GM21786 (cell line): ENCODE data around the gene RAVER2.
A peak's percentile ranks its signal among the peaks of the same experiment; 100 is the strongest.

Source experiments
- ATAC-seq: cut with Tn5 transposase; IDR thresholded peaks from one replicate; pipeline ENCODE4 v1.9.1; 2021; ENCODE audit not compliant: unreplicated experiment

Gene RAVER2

DNA sequence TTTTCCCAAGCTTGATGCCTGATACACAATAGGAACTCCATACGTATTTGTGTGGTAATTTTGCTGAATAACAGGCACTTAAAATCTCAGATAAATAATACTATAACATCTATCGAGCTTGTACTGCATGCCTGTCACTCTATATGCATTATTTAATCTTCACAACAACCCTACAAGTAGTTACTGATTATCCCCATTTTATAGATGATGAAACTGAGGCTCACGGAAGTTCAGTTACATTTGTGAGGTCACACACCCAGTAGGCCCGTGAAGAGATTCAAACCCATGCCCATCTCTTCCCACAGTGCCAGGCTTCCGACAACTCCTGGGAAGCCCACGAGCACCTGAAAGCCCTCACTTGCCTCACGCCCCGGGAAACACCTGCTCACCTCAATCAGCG, 98.8 kb downstream of the RAVER2 start:
- ATAC-seq = no peak

DNA sequence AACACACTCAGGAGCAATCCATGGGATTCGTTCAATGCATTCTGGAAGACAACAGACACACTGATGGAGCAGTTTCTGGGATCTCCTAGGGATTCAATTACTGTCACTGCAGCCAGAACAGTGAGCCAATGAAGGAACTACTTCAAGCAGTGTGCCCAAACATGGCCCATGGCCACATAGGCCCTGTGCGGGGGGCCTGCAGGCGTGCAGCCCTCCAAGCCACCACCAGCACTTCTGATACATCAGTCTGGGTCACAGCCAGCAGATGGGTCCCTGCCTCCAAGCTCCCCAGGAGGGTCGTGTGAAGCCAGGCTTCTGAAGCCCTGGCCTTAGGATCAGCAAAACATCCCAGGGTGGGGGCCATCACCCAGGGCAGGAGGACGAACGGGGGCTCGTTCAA, 99.3 kb downstream of the RAVER2 start:
- no peak for ATAC-seq

DNA sequence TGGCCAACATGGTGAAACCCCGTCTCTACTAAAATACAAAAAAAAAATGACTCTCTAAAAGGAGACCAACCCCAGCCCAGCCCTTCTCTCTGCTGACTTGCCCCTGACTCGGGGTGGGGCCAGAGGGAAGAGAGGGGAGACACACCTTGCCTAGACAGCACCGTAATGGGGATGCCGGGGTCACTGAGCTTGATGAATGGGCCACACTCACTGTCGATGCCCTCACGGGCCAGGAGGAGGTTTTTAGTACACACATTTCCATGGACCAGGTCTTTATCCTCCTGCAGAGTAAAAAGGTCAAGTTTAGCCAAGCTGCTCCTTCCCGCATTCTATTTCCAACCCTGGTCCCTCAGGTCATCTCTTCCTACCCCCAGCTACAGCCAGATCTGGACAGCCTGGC, 99.7 kb downstream of the RAVER2 start:
- no peak for ATAC-seq

DNA sequence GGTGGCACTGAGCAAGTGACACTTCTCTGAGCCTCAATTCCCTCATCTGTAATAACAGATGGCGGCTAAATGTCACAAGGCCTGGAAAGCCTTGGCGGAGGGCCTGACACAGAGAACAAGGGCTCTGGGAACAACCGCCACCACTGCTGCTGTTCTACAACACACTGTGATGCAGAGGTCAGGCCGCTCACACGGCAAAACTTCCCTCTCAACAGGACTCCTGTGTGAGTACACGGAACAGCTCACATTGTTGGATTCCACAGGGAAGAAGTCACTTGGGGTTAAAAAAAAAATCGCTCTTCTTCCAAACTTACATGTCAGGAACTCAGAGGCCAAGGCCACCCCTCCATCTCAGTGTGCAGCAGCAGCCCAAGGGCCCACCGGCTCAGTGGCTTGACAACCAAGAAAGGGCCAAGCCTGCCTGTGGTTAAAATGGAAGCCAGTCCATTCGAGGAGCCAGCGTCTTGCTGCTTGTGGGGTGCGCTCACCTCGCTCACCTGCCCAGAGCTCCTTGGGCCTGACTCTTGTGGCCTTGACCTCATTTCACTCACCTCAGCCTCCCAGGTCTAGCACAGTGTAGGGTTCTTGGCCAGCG, 101.1 kb downstream of the RAVER2 start:
- no peak for ATAC-seq

DNA sequence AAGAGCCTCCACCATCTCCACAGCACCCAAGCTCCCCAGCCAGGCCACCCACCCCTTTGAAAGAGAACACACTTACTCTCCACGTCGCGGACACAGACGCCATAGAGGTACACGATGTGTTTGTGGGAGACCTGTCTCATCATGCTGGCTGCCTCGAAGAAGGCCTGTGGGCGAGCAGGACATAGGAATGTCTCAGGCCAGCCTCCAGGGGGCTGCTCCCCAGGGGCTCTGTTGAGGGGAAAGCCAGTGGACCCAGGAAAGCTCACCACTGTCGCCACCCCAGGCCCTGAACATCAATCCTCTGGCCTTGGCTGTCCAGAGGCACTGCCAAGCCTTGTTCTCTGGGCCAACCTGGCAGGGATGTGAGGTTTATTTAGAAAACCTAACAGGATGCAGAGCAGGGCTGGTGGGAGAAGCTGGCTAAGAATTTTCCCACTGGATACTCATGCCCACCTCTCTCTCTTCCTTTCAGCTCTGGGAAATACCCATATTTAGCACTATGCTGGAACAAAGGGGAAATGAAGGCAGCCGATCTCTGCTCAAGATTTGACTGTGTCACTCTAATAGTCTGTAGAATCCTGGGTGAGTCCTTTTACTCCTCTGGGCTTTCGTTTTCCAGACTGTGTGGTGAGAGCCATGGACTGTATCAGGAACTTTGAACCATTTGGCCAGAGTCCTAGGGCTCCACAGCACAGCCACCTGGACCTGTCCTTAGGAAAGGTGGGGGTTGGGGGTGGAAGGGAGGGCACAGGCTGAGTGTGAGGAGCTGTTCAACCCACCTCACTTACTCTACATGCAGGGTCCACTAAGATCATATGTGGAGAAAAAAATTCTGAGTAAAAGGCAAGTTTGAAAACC, 101.9 kb downstream of the RAVER2 start:
- no peak for ATAC-seq

DNA sequence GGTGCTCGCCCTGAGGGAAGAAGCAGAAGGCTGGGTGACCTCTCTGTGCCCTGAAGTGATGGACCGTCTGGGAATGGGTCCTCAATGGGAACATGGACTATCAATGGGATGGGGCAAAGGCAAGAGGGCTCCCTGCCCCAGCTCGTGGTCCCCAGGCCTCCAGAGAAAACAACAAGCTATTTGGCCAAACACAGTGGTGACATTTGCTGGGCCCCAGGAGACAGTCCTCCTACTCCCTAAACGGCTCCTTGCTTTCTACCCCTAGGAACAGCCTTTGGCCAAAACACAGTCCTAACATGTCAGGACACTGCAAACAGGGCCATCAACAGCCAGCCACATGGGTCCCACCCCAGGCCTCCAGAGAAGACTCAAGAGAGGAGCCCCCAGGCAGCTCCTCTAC, 102.8 kb downstream of the RAVER2 start:
- ATAC-seq = no peak

DNA sequence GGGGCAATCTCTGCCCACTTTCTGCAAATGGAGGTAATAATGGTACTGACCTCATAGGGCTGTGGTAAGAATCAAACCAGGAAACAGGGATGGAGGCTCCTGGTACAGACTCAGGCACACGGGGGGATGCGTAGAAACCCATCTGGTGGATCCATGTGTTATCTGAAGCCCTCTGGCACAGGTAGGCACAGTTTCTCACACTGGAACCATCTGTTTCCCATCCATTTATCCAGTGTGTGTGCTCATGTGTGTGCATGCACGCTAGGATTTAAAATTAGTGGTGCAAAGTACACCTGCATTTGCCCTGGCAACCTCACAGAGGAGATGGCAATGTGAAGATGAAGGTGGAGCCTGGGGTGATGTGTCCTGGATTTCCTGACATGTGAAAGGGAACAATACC, 103.3 kb downstream of the RAVER2 start:
- ATAC-seq = no peak

DNA sequence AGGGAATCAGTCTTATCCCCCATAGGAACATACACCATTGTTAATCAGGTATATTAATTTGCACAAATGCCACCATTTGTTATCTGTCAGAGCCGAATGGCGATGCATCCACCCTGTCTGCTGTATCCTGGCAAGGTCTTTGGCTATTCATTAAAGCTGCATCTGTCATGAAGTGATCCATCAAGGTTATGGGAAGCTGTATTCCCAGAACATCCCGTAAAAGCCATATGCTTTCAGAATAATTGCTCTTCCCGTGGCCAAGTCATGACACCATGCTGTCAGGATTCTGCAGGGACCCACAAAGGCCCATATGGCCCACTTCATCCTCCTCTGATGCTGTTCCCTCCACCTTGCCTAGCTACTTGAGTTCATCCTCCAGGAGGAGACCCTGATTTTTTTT, 103.9 kb downstream of the RAVER2 start:
- ATAC-seq = no peak

DNA sequence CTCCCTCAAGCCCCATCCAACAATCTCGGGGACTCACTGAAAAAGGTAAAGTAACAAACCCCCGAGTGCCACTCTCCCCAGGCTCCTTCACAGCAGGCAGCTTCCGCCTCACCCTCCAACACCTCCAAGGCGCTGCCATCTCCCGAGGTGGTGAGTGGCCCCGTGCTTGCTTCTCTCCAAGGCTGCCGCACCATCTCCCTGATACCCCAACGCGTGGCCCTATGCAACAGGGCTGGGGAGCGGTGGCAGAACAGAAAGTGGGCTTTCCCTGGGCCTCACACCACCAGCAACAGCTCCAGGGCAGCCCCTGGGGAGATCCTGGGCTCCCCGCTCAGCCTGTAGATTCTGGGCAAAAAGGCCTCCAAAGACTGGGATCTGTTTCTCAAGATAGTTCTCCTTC, 105.1 kb downstream of the RAVER2 start:
- no peak for ATAC-seq

DNA sequence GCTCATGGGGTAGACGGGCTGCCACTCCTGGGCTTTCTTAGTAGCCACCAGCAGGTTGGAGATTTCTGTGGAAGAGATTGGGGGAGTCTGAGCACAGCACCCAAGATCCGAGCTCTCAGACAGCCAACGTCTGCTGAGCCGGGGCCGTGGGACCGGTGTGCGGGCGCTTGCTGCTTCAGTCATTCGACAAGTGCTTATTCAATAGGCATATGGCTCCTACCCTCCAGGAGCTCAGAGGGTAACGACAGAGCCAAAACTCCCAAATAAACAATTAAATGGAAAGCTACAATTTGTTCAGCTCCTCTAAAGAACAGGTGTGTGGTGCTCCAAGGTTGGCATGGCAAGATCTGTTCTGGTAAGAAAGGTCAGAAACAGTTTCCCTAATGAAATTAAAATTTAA, 106.0 kb downstream of the RAVER2 start:
- ATAC-seq = no peak

DNA sequence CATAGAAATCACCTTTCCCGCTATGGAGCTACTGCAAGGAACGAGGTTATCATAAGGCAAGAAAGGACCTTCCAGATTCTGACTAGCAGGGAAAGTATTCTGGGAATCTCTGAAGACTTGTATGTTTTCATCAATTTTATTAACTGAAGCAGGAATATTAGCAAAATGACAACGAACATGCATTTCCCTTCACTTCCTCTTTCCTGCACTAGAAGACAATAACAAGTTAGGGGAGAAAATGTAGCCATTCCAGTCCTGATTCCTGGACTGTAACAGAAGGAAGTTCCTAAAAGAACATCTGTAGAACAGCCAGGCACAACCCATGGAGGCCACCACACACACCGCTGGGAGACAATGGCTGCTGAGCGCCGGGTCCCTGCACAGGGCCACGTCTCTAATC, 106.8 kb downstream of the RAVER2 start:
- no peak for ATAC-seq

DNA sequence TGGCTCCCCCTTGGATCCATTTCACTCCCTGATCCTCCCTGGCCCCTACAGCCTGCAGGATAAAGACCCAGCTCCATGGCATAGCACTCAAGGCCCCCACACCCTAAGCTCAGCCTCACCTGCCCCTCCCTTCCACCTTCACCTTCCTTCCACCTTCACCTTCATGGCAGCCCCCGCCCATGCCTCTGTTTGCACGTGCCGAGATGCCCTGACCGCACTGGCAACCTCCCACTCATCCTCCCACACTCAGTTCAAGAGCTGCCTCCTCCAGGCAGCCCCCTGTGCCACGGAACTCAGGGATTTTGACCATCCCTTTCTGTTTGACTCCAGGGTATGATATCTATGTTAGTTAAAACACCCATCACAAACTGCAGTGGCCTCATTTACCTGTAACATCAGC, 109.8 kb downstream of the RAVER2 start:
- ATAC-seq = no peak

DNA sequence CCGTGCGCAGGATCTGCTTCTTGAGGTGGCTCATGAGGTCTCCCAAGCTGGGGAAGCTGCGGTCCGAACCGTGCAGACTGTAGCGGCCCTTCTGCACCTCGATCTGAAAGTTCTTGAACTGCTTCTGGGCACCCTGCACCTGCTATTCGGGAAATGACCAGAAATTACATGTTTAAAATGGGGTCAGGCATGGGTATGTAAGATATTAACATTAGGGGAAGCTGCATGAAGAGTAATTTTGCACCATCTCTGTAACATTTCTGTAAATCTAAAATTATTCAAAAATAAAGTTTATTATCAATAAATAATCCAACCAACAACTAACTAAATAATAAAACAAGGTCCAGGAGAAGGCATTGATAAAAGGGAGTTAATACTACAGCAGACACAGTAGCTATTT, 110.7 kb downstream of the RAVER2 start:
- no peak for ATAC-seq

DNA sequence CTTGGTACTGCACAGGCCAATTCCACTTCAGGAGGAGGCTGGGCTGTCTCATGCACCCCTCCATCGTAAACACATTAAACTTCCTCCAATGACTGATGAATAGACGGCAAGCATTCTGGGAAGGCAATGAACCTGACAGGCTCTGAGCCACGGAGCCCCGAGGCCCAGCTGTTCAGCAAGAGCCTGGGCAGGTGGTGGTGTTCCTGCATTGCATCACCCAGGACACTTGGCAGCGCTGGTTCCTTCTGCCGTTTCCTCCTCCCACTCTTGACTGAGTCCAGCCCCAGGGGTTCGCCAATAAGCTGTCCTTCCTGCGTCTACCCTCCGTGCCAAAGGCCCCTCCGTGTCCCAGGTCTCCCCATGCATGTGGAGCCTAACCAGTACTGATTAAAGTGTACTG, 111.7 kb downstream of the RAVER2 start:
- no peak for ATAC-seq

DNA sequence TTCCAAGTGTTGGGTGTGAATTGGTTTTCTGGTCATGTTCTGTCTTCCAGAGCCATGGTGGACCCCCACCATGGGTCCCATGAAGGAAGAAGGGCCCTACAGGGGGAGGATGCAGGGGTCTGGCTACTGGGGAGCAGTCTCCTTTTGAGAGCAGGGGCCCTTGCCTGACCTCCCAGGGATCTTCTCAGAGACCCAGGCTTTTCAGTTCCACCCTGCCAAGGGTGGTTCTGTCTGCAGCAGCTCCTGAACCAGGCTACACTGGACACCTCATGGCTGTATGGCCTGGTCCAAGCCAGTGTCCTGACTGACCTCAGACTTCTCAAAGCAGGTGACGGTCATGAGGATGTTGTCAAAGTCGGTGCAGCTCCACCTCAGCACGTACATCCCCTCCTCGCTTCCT, 112.5 kb downstream of the RAVER2 start:
- no peak for ATAC-seq

DNA sequence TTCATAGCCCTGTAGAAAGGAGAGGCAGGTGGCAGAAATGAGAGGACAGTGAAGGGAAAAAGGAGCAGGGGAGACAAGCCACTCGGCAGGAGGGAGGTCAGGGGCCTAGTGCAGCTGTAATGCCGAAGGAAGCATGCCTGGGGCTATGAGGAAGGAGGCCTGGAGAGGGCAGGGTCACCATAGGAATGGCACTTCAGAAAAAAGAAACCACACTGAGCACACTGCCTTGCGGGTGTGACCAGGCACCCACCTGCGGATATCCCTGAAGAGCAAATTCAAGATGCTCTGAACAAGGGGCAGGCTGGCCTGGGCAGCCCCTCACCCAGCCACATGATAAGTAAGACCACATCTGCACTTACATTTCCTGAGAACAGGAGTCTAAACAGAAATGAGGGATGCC, 116.7 kb downstream of the RAVER2 start:
- no peak for ATAC-seq

DNA sequence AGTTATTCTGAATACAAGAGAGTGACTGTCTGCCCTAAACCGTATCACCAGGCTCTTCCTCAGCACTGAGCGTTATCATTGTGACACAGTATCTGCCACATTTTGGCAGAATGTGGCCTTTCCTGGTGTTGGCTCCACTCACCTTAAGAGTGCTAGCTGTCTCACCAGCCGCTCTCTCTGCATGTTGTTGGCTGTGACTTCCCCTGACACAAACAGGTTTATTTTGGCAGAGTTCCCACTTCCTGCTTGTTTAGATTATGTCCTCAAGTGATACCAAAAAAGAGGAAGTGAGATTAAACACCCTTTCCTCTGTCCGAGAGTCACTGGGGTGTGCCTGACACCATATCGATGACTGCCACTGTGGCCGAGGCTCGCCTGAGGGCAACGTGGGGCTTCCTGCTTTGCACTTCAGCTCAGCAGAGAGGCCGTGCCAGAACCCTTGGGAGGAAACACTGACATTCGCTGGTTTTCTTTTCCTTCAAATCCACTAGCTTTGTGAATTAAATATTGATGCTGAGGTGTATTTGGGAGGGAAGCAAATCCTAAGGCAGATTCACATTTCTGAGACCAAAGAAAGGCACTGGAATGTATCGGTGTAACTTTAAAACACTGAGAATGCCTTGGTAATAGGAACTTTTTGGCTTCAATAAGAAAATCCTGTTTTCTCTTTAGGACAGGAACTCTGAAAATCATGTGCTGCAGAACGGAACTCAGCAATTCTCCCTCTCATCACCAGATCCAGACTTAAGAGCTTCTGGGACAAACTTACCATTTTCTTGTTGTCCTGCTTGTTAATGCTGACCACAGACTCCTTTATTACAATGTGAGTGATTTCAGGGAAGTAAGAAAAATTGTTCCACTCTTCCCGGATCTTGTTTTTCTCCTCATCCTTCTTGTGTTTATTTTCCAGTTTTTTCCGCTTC, 119.4 kb downstream of the RAVER2 start:
- peak; percentile 100 for ATAC-seq

DNA sequence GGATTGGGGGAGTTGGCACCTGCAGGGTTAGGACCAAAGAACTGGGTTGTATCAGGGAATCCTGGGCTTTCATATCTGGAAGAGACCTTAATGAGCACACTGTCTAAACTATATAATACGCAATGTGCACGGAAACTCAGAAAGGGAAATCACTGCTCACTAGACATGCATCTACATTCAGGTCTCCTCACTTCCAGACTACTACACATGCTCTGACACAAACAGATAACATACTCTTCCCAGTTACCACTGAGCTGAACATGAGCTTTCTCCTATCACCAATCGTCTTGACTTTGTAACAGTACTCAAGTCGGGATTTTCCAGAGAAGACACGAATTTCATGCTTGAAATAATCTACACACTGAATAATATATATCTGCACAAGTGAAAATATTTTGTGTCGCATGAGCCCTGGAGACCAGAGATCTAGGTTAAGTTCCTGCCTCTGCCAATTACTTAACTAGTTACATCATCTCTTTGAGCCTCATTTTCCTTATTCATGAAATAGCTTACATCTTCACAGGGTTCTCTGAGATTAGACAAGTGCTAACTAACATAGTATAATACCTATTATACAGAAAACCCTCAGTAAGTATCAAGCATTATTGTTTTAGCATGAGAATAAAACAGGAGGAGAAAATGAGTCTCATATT, 120.4 kb downstream of the RAVER2 start:
- ATAC-seq = no peak

DNA sequence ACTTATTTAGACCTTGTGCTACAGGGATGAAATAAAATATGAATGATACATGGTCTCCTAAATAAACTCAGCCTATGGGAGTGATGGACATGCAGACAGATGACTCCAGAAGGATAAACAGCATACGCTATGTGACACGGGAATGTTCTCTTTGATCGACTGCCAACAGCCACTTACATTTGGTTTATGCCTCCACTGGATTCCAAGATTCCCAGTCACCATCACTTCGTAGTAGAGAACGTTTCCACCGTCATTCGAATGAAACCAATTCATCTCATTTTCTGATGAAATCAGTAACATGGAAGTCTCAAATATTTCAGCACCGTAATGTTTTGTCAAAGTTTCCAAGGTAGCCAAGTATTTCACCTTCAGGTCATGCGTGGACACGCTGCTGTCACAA, 121.8 kb downstream of the RAVER2 start:
- ATAC-seq = no peak

DNA sequence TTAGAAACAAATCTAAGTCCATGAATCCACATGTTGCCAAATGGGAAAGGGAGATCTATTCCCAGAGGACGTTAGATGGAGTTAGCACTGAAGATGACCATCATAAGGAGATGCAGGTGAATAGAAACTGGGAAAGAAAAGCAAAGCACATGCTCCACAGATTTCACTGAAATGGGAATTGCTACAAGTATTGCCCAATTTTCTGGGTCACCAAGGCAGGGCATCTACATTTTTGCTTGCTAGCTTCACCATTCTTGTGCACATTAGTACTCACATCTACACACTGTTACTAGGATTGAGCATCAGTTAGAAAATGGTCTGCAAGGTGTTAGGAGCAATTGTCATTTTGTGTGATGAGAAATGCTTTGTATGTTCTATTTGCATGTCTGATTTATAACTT, 122.4 kb downstream of the RAVER2 start:
- ATAC-seq = no peak

DNA sequence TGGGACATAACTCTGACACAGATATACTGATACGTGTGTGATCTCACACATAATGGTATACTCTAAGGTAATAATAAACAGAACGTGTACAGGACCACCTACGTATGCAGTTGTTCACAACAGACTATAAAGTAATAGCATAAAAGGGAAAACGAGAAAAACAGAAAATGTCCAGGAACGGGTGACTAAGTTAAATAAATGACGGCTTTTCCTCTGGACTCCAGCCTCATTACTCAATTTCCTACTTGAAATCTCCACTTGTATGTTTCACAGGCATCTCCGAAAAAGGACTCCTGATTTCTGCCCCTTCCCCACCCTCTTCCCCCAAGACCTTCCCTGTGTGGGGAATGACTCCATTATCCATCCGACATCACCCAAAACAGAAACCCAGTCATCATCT, 126.4 kb downstream of the RAVER2 start:
- no peak for ATAC-seq
